ENCODE results near the gene GATAD2B.
"Not testable (repeated sequence)": the region's sequence is repeated elsewhere in the genome, so short reads cannot be mapped to it uniquely, and the experiment has no call there.

Gene GATAD2B

GRCh38 chr1:153768316-153769181, 154.2 kb downstream of the GATAD2B start:
- Histone ChIP-seq H3K4me3 (replicated peaks; ENCODE audit: insufficient read depth, low read length) (no peak overlapping the region), H3K27ac (replicated peaks) (no peak overlapping the region), H3K27me3 (ENCODE audit: insufficient read depth, poor library complexity, severe bottlenecking) (no peaks in the 10 kb centered on the region)
- TF ChIP-seq CTCF (IDR thresholded peaks at IDR 0.05; ENCODE audit: insufficient read depth, low read length): no peak
- no peak for TF ChIP-seq SPI1 (IDR thresholded peaks at IDR 0.05; ENCODE audit: borderline replicate concordance, low read depth)
- no peak for TF ChIP-seq POLR2AphosphoS5 (IDR thresholded peaks at IDR 0.05; ENCODE audit: low read depth)
- no peak for TF ChIP-seq REST (IDR thresholded peaks at IDR 0.05; ENCODE audit: insufficient replicate concordance, low read depth)
- no peak for TF ChIP-seq GABPA (IDR thresholded peaks at IDR 0.05; ENCODE audit: low read depth)
- DNase-seq (ENCODE audit: low read depth in 1 of 2, low spot score in 1 of 2): no peak

- no peaks in the 10 kb centered on the region for H3K27me3 ChIP-seq (ENCODE audit: insufficient read depth, poor library complexity, severe bottlenecking)
- DNase-seq (ENCODE audit: low read depth in 1 of 2, low spot score in 1 of 2): no peak
- no peak overlapping the region for H3K4me3 ChIP-seq (replicated peaks; ENCODE audit: insufficient read depth, low read length)
- TF ChIP-seq GABPA (IDR thresholded peaks at IDR 0.05; ENCODE audit: low read depth) (no peak), REST (IDR thresholded peaks at IDR 0.05; ENCODE audit: insufficient replicate concordance, low read depth) (no peak), CTCF (IDR thresholded peaks at IDR 0.05; ENCODE audit: insufficient read depth, low read length) (no peak), SPI1 (IDR thresholded peaks at IDR 0.05; ENCODE audit: borderline replicate concordance, low read depth) (no peak), POLR2AphosphoS5 (IDR thresholded peaks at IDR 0.05; ENCODE audit: low read depth) (no peak)
- H3K27ac ChIP-seq (replicated peaks): no peak overlapping the region
These were observed 155.3 kb downstream of the GATAD2B start for GRCh38 chr1:153767519-153767918.

- not testable (repeated sequence) for H3K4me3 ChIP-seq (replicated peaks; ENCODE audit: insufficient read depth, low read length); DNase-seq (ENCODE audit: low read depth in 1 of 2, low spot score in 1 of 2); H3K27me3 ChIP-seq (ENCODE audit: insufficient read depth, poor library complexity, severe bottlenecking); H3K27ac ChIP-seq (replicated peaks)
These were observed 156.1 kb downstream of the GATAD2B start for GRCh38 chr1:153766663-153767062.

- no peak for TF ChIP-seq POLR2AphosphoS5 (IDR thresholded peaks at IDR 0.05; ENCODE audit: low read depth)
- no peak for TF ChIP-seq REST (IDR thresholded peaks at IDR 0.05; ENCODE audit: insufficient replicate concordance, low read depth)
- TF ChIP-seq CTCF (IDR thresholded peaks at IDR 0.05; ENCODE audit: insufficient read depth, low read length): no peak
- no peak for TF ChIP-seq SPI1 (IDR thresholded peaks at IDR 0.05; ENCODE audit: borderline replicate concordance, low read depth)
- TF ChIP-seq GABPA (IDR thresholded peaks at IDR 0.05; ENCODE audit: low read depth): no peak
- no peak for DNase-seq (ENCODE audit: low read depth in 1 of 2, low spot score in 1 of 2)
- no peaks in the 10 kb centered on the region for H3K27me3 ChIP-seq (ENCODE audit: insufficient read depth, poor library complexity, severe bottlenecking)
- H3K27ac ChIP-seq (replicated peaks): no peak overlapping the region
- H3K4me3 ChIP-seq (replicated peaks; ENCODE audit: insufficient read depth, low read length): no peak overlapping the region
These were observed 158.5 kb downstream of the GATAD2B start for GRCh38 chr1:153764310-153764709.
